ENCODE data around the gene CNTNAP5. TPM values are rescaled to one million over a fixed set of nuclear protein-coding genes. Genes with fewer than 3 reads are reported as not detected.

The CNTNAP5 gene
- total and polyA plus RNA-seq, 2 of the 13 experiments (the other 11 are each of a cell fraction or from before 2014, with no cell fraction given): not detected

DNA sequence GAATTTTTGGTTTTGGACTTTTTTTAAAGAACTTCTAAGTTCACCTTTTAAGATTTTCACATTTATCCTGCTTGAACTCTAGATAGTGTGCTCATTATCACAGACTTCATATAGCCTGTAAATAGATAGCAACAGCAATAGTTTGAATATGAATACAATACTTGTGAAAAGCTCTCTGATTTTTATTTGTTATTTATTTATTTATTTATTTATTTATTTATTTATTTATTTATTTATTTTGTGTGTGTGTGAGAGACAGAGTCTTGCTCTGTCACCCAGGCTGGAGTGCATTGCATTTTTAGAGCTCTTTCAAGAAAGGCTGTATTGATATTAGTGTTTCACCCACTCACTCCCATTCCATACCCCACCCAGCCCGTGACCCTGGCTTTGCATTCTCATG lies 153.6 kb downstream of the CNTNAP5 start (continued):
- TF ChIP-seq ZNF567 (CRISPR knock-in tag; IDR thresholded peaks at IDR 0.05; ENCODE audit: borderline replicate concordance): no peak
- TF ChIP-seq, protein P1, sequence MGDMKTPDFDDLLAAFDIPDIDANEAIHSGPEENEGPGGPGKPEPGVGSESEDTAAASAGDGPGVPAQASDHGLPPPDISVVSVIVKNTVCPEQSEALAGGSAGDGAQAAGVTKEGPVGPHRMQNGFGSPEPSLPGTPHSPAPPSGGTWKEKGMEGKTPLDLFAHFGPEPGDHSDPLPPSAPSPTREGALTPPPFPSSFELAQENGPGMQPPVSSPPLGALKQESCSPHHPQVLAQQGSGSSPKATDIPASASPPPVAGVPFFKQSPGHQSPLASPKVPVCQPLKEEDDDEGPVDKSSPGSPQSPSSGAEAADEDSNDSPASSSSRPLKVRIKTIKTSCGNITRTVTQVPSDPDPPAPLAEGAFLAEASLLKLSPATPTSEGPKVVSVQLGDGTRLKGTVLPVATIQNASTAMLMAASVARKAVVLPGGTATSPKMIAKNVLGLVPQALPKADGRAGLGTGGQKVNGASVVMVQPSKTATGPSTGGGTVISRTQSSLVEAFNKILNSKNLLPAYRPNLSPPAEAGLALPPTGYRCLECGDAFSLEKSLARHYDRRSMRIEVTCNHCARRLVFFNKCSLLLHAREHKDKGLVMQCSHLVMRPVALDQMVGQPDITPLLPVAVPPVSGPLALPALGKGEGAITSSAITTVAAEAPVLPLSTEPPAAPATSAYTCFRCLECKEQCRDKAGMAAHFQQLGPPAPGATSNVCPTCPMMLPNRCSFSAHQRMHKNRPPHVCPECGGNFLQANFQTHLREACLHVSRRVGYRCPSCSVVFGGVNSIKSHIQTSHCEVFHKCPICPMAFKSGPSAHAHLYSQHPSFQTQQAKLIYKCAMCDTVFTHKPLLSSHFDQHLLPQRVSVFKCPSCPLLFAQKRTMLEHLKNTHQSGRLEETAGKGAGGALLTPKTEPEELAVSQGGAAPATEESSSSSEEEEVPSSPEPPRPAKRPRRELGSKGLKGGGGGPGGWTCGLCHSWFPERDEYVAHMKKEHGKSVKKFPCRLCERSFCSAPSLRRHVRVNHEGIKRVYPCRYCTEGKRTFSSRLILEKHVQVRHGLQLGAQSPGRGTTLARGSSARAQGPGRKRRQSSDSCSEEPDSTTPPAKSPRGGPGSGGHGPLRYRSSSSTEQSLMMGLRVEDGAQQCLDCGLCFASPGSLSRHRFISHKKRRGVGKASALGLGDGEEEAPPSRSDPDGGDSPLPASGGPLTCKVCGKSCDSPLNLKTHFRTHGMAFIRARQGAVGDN (CRISPR knock-in tag; IDR thresholded peaks at IDR 0.05): no peak
- TF ChIP-seq MIXL1 (CRISPR knock-in tag; IDR thresholded peaks at IDR 0.05): no peak
- TF ChIP-seq SRSF4 (IDR thresholded peaks at IDR 0.05; ENCODE audit: low read depth, low read length, poor library complexity, severe bottlenecking): no peak
- no peak for TF ChIP-seq HMG20A (CRISPR knock-in tag; IDR thresholded peaks at IDR 0.05; ENCODE audit: borderline replicate concordance)
- no peak for TF ChIP-seq MEF2D (CRISPR knock-in tag; IDR thresholded peaks at IDR 0.05)

DNA sequence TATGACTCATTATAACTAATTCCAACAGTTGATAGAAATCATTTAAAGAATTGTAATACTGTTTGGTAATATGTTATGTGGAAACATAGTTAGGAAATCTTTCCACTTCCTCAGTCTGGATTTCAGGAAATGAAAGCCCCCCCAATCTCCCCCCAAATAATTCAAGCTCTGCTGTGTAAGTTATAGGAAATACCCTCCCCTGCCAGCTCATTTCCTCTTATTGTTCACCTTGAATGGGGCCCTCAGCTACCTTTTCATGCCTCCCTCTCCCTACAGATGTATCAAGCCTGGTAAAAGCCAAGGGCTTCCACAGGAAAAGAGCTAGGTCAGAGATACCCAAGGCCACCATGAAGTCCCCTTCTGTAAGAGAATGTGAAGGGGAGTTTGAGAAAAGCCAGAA lies 155.5 kb downstream of the CNTNAP5 start:
- Histone ChIP-seq H3K27ac (ENCODE audit: extremely low read length, insufficient read depth, low read length) (no peak overlapping the region), H4K20me1 (ENCODE audit: insufficient read depth, low read length) (no peaks in the 10 kb centered on the region), H2AFZ (ENCODE audit: low read length) (no peak overlapping the region), H3K4me2 (ENCODE audit: low read depth, low read length) (no peak overlapping the region), H3K36me3 (replicated peaks in 1 of 2; ENCODE audit: control insufficient read depth in 1 of 2, insufficient read depth in 2 of 2, low read length in 2 of 2) (no peaks in the 10 kb centered on the region), H3K9me3 (ENCODE audit: low read length) (no peaks in the 10 kb centered on the region), H3K9ac (ENCODE audit: insufficient read depth, low read depth, low read length) (no peak overlapping the region), H3K79me2 (ENCODE audit: insufficient read depth, low read length) (no peaks in the 10 kb centered on the region), H3K27me3 (ENCODE audit: control insufficient read depth in 1 of 2, insufficient read depth in 2 of 2, low read length in 2 of 2) (no peaks in the 10 kb centered on the region), H3K4me1 (ENCODE audit: insufficient read depth, low read length) (no peaks in the 10 kb centered on the region), H3K4me3 (replicated peaks in 1 of 3; ENCODE audit: insufficient read depth in 1 of 3, low read depth in 2 of 3, low read length in 3 of 3) (no peak overlapping the region)
- intact Hi-C loops (cut with micrococcal nuclease; ENCODE audit: unreplicated experiment) (no loop called here), in situ Hi-C loops (cut with HindIII; ENCODE audit: extremely low pct_ligation_motif_present, low pct_unique_long_range_greater_than_20kb) (no loop called here)
- no TSS peak for BruUV-seq (replicated peaks)
- ATAC-seq: no peak
- CTCF ChIA-PET (ENCODE audit: low intra/inter-chr PET ratio, low total read pairs): no interaction called here
- no peak for FAIRE-seq
- POLR2A ChIA-PET: no interaction called here
- DNase-seq (ENCODE audit: low spot score): no peak
- TF ChIP-seq, protein P2, sequence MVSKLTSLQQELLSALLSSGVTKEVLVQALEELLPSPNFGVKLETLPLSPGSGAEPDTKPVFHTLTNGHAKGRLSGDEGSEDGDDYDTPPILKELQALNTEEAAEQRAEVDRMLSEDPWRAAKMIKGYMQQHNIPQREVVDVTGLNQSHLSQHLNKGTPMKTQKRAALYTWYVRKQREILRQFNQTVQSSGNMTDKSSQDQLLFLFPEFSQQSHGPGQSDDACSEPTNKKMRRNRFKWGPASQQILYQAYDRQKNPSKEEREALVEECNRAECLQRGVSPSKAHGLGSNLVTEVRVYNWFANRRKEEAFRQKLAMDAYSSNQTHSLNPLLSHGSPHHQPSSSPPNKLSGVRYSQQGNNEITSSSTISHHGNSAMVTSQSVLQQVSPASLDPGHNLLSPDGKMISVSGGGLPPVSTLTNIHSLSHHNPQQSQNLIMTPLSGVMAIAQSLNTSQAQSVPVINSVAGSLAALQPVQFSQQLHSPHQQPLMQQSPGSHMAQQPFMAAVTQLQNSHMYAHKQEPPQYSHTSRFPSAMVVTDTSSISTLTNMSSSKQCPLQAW (CRISPR knock-in tag; IDR thresholded peaks at IDR 0.05): no peak
- no peak for TF ChIP-seq ATM (IDR thresholded peaks at IDR 0.05; ENCODE audit: borderline replicate concordance)
- TF ChIP-seq PCBP2 (optimal IDR thresholded peaks at IDR 0.05; ENCODE audit: low read depth, low read length, poor library complexity, severe bottlenecking): no peak
- TF ChIP-seq ZNF350 (CRISPR knock-in tag; IDR thresholded peaks at IDR 0.05; ENCODE audit: borderline replicate concordance, low read depth): no peak
- TF ChIP-seq KLF9 (CRISPR knock-in tag; IDR thresholded peaks at IDR 0.05; ENCODE audit: low read depth): no peak
- TF ChIP-seq, protein P3, sequence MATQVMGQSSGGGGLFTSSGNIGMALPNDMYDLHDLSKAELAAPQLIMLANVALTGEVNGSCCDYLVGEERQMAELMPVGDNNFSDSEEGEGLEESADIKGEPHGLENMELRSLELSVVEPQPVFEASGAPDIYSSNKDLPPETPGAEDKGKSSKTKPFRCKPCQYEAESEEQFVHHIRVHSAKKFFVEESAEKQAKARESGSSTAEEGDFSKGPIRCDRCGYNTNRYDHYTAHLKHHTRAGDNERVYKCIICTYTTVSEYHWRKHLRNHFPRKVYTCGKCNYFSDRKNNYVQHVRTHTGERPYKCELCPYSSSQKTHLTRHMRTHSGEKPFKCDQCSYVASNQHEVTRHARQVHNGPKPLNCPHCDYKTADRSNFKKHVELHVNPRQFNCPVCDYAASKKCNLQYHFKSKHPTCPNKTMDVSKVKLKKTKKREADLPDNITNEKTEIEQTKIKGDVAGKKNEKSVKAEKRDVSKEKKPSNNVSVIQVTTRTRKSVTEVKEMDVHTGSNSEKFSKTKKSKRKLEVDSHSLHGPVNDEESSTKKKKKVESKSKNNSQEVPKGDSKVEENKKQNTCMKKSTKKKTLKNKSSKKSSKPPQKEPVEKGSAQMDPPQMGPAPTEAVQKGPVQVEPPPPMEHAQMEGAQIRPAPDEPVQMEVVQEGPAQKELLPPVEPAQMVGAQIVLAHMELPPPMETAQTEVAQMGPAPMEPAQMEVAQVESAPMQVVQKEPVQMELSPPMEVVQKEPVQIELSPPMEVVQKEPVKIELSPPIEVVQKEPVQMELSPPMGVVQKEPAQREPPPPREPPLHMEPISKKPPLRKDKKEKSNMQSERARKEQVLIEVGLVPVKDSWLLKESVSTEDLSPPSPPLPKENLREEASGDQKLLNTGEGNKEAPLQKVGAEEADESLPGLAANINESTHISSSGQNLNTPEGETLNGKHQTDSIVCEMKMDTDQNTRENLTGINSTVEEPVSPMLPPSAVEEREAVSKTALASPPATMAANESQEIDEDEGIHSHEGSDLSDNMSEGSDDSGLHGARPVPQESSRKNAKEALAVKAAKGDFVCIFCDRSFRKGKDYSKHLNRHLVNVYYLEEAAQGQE (IDR thresholded peaks at IDR 0.05; ENCODE audit: borderline replicate concordance in 1 of 2, low read depth in 1 of 2, low read length in 2 of 2): no peak
